LNCaP clone FGC (cell line): ENCODE measurements around the gene TM9SF3.

Experiments used
- DNase-seq: peaks from one replicate; pipeline ENCODE4 v3.0.0-alpha.2; 2011; ENCODE audit warnings: low read depth
- H3K4me3 ChIP-seq: 2 replicates; pipeline ENCODE4 v1.5.1; 2011; ENCODE audit warnings: mild to moderate bottlenecking, low read depth, low read length, control low read depth
- TF ChIP-seq, protein P1 (sequence below): IDR thresholded peaks from 2 replicates; pipeline ENCODE4 v1.5.1; 2012; ENCODE audit warnings: mild to moderate bottlenecking; ENCODE audit not compliant: control insufficient read depth, insufficient read depth; ENCODE audit errors: extremely low read depth

The TM9SF3 gene

DNA sequence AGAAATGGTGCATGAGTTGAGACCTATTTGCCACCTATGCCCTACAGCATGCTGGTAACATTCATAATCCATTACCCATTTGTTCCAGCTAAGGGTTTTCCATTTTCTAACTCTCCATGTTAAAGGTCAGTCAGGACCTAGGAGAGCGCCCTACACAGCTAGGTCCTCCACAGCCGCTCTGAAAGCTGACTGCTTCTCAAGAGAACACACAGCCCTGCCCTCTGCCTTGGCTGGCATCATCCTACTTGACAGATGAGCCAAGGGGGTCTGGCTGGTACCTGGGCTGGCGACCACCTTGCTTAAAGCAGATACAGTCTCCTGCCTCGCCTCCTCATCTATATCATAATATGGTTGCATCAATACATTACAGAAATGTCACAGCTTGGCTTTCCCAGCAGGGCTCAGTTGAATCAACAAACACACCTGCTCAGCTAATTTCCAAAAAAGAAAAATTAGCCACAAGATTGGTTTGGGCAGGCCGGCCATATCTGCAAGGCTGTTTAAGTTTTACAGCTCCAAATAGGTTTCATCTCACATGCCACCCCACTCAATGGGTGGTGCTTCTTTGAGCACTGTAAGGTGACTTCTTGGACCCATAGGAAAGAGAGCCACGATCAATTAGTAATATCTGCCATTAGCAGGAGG lies 90.4 kb downstream of the TM9SF3 start:
- no peak overlapping the region for H3K4me3 ChIP-seq
- TF ChIP-seq, protein P1, sequence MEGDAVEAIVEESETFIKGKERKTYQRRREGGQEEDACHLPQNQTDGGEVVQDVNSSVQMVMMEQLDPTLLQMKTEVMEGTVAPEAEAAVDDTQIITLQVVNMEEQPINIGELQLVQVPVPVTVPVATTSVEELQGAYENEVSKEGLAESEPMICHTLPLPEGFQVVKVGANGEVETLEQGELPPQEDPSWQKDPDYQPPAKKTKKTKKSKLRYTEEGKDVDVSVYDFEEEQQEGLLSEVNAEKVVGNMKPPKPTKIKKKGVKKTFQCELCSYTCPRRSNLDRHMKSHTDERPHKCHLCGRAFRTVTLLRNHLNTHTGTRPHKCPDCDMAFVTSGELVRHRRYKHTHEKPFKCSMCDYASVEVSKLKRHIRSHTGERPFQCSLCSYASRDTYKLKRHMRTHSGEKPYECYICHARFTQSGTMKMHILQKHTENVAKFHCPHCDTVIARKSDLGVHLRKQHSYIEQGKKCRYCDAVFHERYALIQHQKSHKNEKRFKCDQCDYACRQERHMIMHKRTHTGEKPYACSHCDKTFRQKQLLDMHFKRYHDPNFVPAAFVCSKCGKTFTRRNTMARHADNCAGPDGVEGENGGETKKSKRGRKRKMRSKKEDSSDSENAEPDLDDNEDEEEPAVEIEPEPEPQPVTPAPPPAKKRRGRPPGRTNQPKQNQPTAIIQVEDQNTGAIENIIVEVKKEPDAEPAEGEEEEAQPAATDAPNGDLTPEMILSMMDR: no peak
- no peak for DNase-seq

- no peak for DNase-seq
- TF ChIP-seq, protein P1: no peak
These were observed 91.3 kb downstream of the TM9SF3 start for GRCh38 chr10:96495544-96495943.

GRCh38 chr10:96494694-96495093 lies 92.1 kb downstream of the TM9SF3 start:
- DNase-seq: no peak
- TF ChIP-seq, protein P1: no peak
- H3K4me3 ChIP-seq: no peak overlapping the region

More at GRCh38 chr10:96495544-96495943, 91.3 kb downstream of the TM9SF3 start:
- no peak overlapping the region for H3K4me3 ChIP-seq

GRCh38 chr10:96493871-96494525 lies 92.8 kb downstream of the TM9SF3 start:
- no peak for DNase-seq
- TF ChIP-seq, protein P1: no peak
- H3K4me3 ChIP-seq: no peak overlapping the region

DNA sequence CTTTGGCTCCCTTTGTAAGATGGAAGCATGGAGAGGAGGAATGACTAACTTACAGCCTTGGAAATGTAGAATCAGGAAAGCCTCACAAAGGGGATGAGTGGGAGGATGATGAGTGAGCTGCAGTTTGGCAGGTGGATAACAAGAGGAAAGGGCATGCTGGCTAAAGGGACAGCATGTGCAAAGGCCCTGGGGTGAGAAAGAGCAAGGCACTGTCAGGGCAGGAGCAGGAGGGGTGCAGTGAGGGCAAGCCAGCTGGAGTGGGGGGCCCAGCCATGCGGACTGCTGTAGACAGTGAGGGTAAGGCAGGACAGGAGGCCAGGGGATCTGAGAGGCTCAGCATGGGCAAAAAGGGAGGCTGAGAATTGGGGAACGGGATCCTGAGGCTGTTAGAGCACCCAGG lies 93.6 kb downstream of the TM9SF3 start:
- DNase-seq: no peak
- TF ChIP-seq, protein P1: no peak
- no peak overlapping the region for H3K4me3 ChIP-seq

DNA sequence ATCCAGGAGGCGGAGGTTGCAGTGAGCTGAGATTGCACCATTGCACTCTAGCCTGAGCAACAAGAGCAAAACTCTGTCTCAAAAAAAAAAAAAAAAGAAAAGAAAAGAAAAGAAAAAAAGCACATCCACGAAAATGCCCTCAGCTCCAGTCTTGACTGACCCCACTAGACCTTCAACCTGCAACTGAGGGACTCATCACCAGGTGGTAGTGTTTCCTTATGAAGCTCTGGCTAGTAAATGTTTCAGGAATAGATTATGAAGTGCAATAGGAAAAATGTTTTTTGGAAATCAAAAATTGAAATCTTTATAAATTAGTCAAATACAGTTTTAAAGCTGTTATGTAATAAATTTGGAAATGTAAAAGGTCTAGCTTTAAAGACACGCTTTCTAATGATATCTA lies 95.5 kb downstream of the TM9SF3 start:
- H3K4me3 ChIP-seq: no peak overlapping the region
- no peak for DNase-seq
- TF ChIP-seq, protein P1: peak; percentile 58
